K562 (cell line): ENCODE measurements around the gene RAD21L1. TPM values are rescaled to one million over a fixed set of nuclear protein-coding genes. Genes with fewer than 3 reads are reported as not detected.

Experiments used
- ATAC-seq: fragments of 200-7000 bp; cut with Tn5 transposase; 3 replicates; pipeline ENCODE4 v1.9.1; 2020; ENCODE audit warnings: moderate library complexity
- BruUV-seq: library from RNA; stranded (reverse); fragments of 400-500 nt; replicated peaks from 2 replicates; lab custom pipeline; 2021; lab: Mats Ljungman, UMichigan
- CTCF ChIA-PET: fragments of 300-600 bp; formaldehyde crosslinking; extraction: SDS; loops from one replicate; lab custom pipeline; 2021; ENCODE audit warnings: low intra/inter-chr PET ratio; lab: Yijun Ruan, JAX
- POLR2A ChIA-PET: fragments of 300-600, 350-650 bp; sonication (Branson Sonifier 250); formaldehyde crosslinking; extraction: SDS; loops from one replicate; lab custom pipeline; 2021; ENCODE audit warnings: antibody characterized with exemption, inconsistent platforms; lab: Yijun Ruan, JAX
- DNase-seq, 4 experiments: peaks; one replicate each; pipeline versions ENCODE4 v3.0.0 to v3.0.0-alpha.2; 2011 to 2018; ENCODE audit warnings: low spot score in 3 of 4, mixed read lengths in 3 of 4; ENCODE audit errors: extremely low read depth in 1 of 4
- FAIRE-seq: peaks from 2 replicates; lab custom pipeline; 2011; peaks lifted over from hg19 to GRCh38; lab: Jason Lieb, UNC
- H2AFZ ChIP-seq: 2 replicates; pipeline ENCODE4 v1.6.0; 2011; ENCODE audit warnings: low read depth, low read length, control low read depth, inconsistent platforms
- H3K27ac ChIP-seq: fragments of 200-600 bp; 3 replicates; pipeline ENCODE4 v1.8.0; 2011; ENCODE audit warnings: low read depth, mild to moderate bottlenecking, control low read depth, inconsistent platforms, low read length, moderate library complexity, mixed read lengths; ENCODE audit errors: extremely low read depth
- H3K27me3 ChIP-seq, 2 experiments: fragments of 300-600 bp in 1 of 2; 2 replicates in 1 of 2; 3 replicates in 1 of 2; pipeline versions ENCODE4 v1.6.0 to v1.8.0; 2011; ENCODE audit warnings: inconsistent platforms in 2 of 2, low read length in 2 of 2, mild to moderate bottlenecking in 1 of 2, mixed read lengths in 1 of 2, moderate library complexity in 1 of 2; ENCODE audit not compliant: control insufficient read depth in 2 of 2, insufficient read depth in 2 of 2
- H3K36me3 ChIP-seq: fragments of 300-600 bp; 3 replicates; pipeline ENCODE4 v1.8.0; 2011; ENCODE audit warnings: mild to moderate bottlenecking, low read length, inconsistent platforms; ENCODE audit not compliant: control insufficient read depth, insufficient read depth
- H3K4me1 ChIP-seq, 2 experiments: fragments of 200-600 bp in 1 of 2; replicated peaks in 1 of 2; 2 replicates in 1 of 2; 3 replicates in 1 of 2; pipeline versions ENCODE4 v1.5.1 to v1.8.0; 2011; ENCODE audit warnings: inconsistent platforms in 2 of 2, low read length in 2 of 2, mild to moderate bottlenecking in 1 of 2, mixed read lengths in 1 of 2, moderate library complexity in 1 of 2; ENCODE audit not compliant: control insufficient read depth in 2 of 2, insufficient read depth in 2 of 2
- H3K4me2 ChIP-seq: 2 replicates; pipeline ENCODE4 v1.6.1; 2011; ENCODE audit warnings: low read length, control low read depth, inconsistent platforms, mixed read lengths; ENCODE audit not compliant: insufficient read depth
- H3K4me3 ChIP-seq: fragments of 200-600 bp; sonication (generic), shearing (Covaris generic); 2 replicates; pipeline ENCODE4 v1.5.1; 2016; ENCODE audit warnings: control low read depth, inconsistent platforms
- H3K79me2 ChIP-seq: fragments of 200-600 bp; 3 replicates; pipeline ENCODE4 v1.8.0; 2011; ENCODE audit warnings: low read length, inconsistent platforms; ENCODE audit not compliant: control insufficient read depth, insufficient read depth
- H3K9ac ChIP-seq, 2 experiments: 2 replicates each; pipeline versions ENCODE4 v1.6.0 to v1.6.1; 2011; ENCODE audit warnings: low read depth in 2 of 2, low read length in 2 of 2, control low read depth in 1 of 2, inconsistent platforms in 1 of 2, mild to moderate bottlenecking in 1 of 2, mixed read lengths in 1 of 2; ENCODE audit not compliant: insufficient read depth in 1 of 2
- H3K9me1 ChIP-seq: one replicate; pipeline ENCODE4 v1.6.0; 2011; ENCODE audit warnings: inconsistent platforms, mild to moderate bottlenecking, low read length, moderate library complexity; ENCODE audit not compliant: control insufficient read depth, insufficient read depth
- H3K9me3 ChIP-seq: replicated peaks from 2 replicates; pipeline ENCODE4 v1.5.1; 2011; ENCODE audit warnings: low read depth, low read length, inconsistent platforms; ENCODE audit not compliant: control insufficient read depth, insufficient read depth
- H4K20me1 ChIP-seq: replicated peaks from 2 replicates; pipeline ENCODE4 v1.6.1; 2011; ENCODE audit warnings: low read length, inconsistent platforms, mixed read lengths; ENCODE audit not compliant: control insufficient read depth, insufficient read depth
- THRAP3 ChIP-seq: fragments of 450-650 bp; IDR thresholded peaks from 2 replicates; pipeline ENCODE4 v1.6.1; 2016; ENCODE audit warnings: mild to moderate bottlenecking, inconsistent platforms, borderline replicate concordance
- ZBTB8A ChIP-seq: fragments of 450-650 bp; IDR thresholded peaks from 2 replicates; pipeline ENCODE4 v1.6.1; 2018; ENCODE audit warnings: mild to moderate bottlenecking, moderate library complexity; ENCODE audit not compliant: partially characterized antibody
- ZNF431 ChIP-seq: sonication (generic); formaldehyde crosslinking; IDR thresholded peaks from 2 replicates; pipeline ENCODE4 v1.8.0; 2022; ENCODE audit warnings: mild to moderate bottlenecking, missing genetic modification reagents
- WGBS: fragments of 100-300 bp; shearing (Covaris generic); methylation state at CpG from one replicate; pipeline ENCODE4 v1.1.6; 2016; ENCODE audit warnings: low coverage, mixed read lengths; ENCODE audit not compliant: insufficient coverage; ENCODE audit errors: missing lambda C conversion rate; 5-methylcytosine and 5-hydroxymethylcytosine counted together
- in situ Hi-C: fragments of 300-500 bp; cut with MboI; formaldehyde crosslinking; loops from 4 replicates; pipeline ENCODE4 v1.15.0; 2018; ENCODE audit warnings: inconsistent platforms, mixed read lengths
- intact Hi-C: fragments of 100-400 bp; cut with micrococcal nuclease; formaldehyde crosslinking; loops from 2 replicates; pipeline ENCODE4 v1.14.2; 2022
- polyA plus RNA-seq, 8 experiments: library from polyadenylated mRNA; depleted of rRNA in 4 of 8; stranded (reverse) in 5 of 8; unstranded in 3 of 8; fragments of >200 nt; fragmentation: Nextera tagmentation in 2 of 8; fragmentation: Illumina TruSeq in 1 of 8; extraction: Ambion mirVana in 2 of 8; extraction: Trizol in 1 of 8; gene quantifications; 2 replicates each; pipeline versions ENCODE4 v1.2.1 to v1.2.3, GENCODE V29; 2011 to 2014; ENCODE audit warnings: inconsistent platforms in 1 of 8, missing spikeins in 1 of 8
- total RNA-seq, 7 experiments: library from RNA; depleted of rRNA in 6 of 7; stranded (reverse); fragments of >200 nt in 6 of 7; fragmentation: Illumina TruSeq in 2 of 7; extraction: Trizol in 2 of 7; gene quantifications; 2 replicates each; pipeline versions ENCODE4 v1.2.1 to v1.2.3, GENCODE V29; 2011 to 2021; ENCODE audit warnings: low replicate concordance in 1 of 7
- TF ChIP-seq, protein P1 (sequence below): fragments of 450-650 bp; IDR thresholded peaks from 2 replicates; pipeline ENCODE4 v1.6.1; 2018; ENCODE audit not compliant: partially characterized antibody
- TF ChIP-seq, protein P2 (sequence below): fragments of 250-450 bp; sonication (Bioruptor Pico); IDR thresholded peaks from 2 replicates; pipeline ENCODE4 v1.8.0; 2021; ENCODE audit warnings: borderline replicate concordance, mild to moderate bottlenecking, moderate library complexity; ENCODE audit not compliant: poor library complexity, severe bottlenecking

Gene RAD21L1
- total and polyA plus RNA-seq, 9 of the 15 experiments (the other 6 are each of a cell fraction or from before 2014, with no cell fraction given), result 0.17 to 1.7 (median 0.45) TPM; not detected in 1

DNA sequence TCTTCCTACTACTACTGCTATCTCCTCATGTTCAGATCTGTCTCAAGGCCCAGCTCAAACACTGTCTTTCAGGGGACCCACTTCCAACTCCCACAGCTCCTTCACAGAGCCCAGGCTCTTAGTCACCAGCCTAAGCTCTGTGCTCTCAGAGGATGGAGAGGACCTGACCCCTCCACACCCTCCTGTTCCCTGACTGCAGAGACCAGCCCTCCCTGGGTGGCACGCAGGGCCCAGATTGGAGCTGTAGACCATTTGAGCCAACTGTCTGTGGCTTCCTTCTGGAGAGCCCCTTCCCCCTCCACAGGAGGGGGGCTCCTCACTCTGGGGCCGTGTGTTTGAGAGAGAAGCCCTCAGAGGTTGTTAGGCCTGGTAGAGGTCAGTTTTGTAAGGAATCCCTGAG lies 50.1 kb downstream of the RAD21L1 start:
- Histone ChIP-seq H3K36me3 (no peaks in the 10 kb centered on the region; the same call in 2 of the 3 replicates), H3K79me2 (peaks cover 3% of the 10 kb centered on the region; the same call in 1 of the 3 replicates), H3K4me1 (peaks cover 7 to 15% of the 10 kb centered on the region in 2 experiments; a peak in 3 of 5 replicates), H3K27me3 (no peaks in the 10 kb centered on the region; a peak in 1 of 5 replicates), H3K9ac (no peak overlapping the region), H3K9me1 (no peaks in the 10 kb centered on the region), H3K4me3 (no peak overlapping the region), H3K4me2 (no peak overlapping the region), H3K9me3 (no peaks in the 10 kb centered on the region), H3K27ac (no peak overlapping the region), H4K20me1 (0 out of 2 replicates have a peak, but pooled peaks cover 3% of the 10 kb centered on the region), H2AFZ (no peak overlapping the region)
- intact Hi-C loops, result no loop called here
- ChIA-PET POLR2A (no interaction called here), CTCF (no interaction called here)
- DNase-seq (no peak), FAIRE-seq (peak; percentile 40), ATAC-seq (peak; percentile 43)
- BruUV-seq, result no TSS peak
- 33% methylated on average over 1 of the region's 2 CpGs for WGBS
- no peak for TF ChIP-seq ZNF431 (CRISPR knock-in tag)
- TF ChIP-seq THRAP3, result no peak
- TF ChIP-seq, protein P1, sequence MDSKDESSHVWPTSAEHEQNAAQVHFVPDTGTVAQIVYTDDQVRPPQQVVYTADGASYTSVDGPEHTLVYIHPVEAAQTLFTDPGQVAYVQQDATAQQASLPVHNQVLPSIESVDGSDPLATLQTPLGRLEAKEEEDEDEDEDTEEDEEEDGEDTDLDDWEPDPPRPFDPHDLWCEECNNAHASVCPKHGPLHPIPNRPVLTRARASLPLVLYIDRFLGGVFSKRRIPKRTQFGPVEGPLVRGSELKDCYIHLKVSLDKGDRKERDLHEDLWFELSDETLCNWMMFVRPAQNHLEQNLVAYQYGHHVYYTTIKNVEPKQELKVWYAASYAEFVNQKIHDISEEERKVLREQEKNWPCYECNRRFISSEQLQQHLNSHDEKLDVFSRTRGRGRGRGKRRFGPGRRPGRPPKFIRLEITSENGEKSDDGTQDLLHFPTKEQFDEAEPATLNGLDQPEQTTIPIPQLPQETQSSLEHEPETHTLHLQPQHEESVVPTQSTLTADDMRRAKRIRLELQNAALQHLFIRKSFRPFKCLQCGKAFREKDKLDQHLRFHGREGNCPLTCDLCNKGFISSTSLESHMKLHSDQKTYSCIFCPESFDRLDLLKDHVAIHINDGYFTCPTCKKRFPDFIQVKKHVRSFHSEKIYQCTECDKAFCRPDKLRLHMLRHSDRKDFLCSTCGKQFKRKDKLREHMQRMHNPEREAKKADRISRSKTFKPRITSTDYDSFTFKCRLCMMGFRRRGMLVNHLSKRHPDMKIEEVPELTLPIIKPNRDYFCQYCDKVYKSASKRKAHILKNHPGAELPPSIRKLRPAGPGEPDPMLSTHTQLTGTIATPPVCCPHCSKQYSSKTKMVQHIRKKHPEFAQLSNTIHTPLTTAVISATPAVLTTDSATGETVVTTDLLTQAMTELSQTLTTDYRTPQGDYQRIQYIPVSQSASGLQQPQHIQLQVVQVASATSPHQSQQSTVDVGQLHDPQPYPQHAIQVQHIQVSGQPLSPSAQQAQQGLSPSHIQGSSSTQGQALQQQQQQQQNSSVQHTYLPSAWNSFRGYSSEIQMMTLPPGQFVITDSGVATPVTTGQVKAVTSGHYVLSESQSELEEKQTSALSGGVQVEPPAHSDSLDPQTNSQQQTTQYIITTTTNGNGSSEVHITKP, result no peak
- TF ChIP-seq, protein P2, sequence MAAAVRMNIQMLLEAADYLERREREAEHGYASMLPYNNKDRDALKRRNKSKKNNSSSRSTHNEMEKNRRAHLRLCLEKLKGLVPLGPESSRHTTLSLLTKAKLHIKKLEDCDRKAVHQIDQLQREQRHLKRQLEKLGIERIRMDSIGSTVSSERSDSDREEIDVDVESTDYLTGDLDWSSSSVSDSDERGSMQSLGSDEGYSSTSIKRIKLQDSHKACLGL (CRISPR knock-in tag), result no peak
- TF ChIP-seq ZBTB8A, result no peak
- in situ Hi-C loops, result no loop called here
